Measurements from ENCODE around the gene SCYGR5.
"Not testable (repeated sequence)": the region's sequence is repeated elsewhere in the genome, so short reads cannot be mapped to it uniquely, and the experiment has no call there.

Gene SCYGR5, protein sequence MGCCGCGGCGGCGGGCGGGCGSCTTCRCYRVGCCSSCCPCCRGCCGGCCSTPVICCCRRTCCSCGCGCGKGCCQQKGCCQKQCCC

DNA sequence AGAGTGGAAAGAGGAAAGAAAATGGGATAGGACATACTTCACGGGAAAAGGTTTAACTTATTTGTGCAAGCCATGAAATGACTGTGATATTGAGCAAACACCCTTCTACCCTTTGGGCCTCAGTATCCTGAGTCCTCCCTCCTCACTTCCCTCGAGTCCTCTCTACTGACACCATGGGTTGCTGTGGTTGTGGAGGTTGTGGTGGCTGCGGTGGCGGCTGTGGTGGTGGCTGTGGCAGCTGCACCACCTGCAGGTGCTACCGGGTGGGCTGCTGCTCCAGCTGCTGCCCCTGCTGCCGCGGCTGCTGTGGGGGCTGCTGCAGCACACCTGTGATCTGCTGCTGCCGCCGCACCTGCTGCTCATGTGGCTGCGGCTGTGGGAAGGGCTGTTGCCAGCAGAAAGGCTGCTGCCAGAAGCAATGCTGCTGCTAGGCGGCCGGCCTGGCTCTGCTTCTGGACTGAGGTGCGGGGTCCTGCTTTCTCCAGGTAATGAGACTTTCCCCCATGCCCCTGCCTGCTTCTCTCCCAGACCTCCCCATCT is at the start of gene SCYGR5:
Gene SCYGR5, plus strand, starts transcription at position 174 of the 540 bp plus-strand sequence. Its CDS starts 0 bp downstream, at position 174.
- H3K27ac ChIP-seq (ENCODE audit: low read depth, low read length); H3K27me3 ChIP-seq (ENCODE audit: insufficient read depth, low read length); H2AFZ ChIP-seq (ENCODE audit: low read length, unreplicated experiment); H3K4me3 ChIP-seq (ENCODE audit: low read depth, low read length); H3K36me3 ChIP-seq (ENCODE audit: insufficient read depth, low read length); H3K4me1 ChIP-seq (ENCODE audit: control insufficient read depth, insufficient read depth, low read length, unreplicated experiment); H3K79me2 ChIP-seq (ENCODE audit: control insufficient read depth, insufficient read depth, low read length, unreplicated experiment): not testable (repeated sequence)

GRCh38 chr2:227617316-227618230 is 49.0 kb upstream of the SCYGR5 start, which contains the start of gene SCYGR4:
Gene SCYGR4 (plus strand): TSS chr2:227617498. CDS start chr2:227617498, 0 bp downstream.
- Histone ChIP-seq H2AFZ (ENCODE audit: low read length, unreplicated experiment) (no peak within 1 kb of the TSS), H3K27me3 (ENCODE audit: insufficient read depth, low read length) (no peaks in the 10 kb centered on the region), H3K27ac (ENCODE audit: low read depth, low read length) (no peak within 1 kb of the TSS), H3K79me2 (ENCODE audit: control insufficient read depth, insufficient read depth, low read length, unreplicated experiment) (no peaks in the 10 kb centered on the region), H3K4me3 (ENCODE audit: low read depth, low read length) (no peak within 1 kb of the TSS), H3K4me1 (ENCODE audit: control insufficient read depth, insufficient read depth, low read length, unreplicated experiment) (no peaks in the 10 kb centered on the region), H3K36me3 (ENCODE audit: insufficient read depth, low read length) (0 out of 2 replicates have a peak, but pooled peaks cover 5% of the 10 kb centered on the region)

DNA sequence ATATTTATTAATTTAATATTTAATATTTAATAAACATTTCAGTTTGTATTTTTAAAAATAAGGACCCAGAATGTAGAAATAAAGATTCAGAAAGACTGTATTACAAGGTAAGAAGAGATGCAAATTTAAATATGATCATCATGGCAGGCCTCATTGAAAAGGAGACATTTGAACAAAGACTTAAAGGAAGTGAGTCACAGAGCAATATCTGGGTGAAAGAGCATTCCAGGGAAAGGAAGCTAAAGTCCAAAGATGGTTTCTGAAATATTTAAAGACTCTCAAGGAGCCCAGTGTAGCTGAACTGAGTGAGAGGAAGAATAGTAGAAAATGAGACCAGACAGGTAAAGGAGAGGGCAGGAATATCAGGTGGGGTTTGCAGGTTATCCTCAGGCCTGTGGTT is 43.4 kb upstream of the SCYGR5 start:
- H3K27ac ChIP-seq (ENCODE audit: low read depth, low read length) = peak overlapping the region; percentile 42
- H3K4me1 ChIP-seq (ENCODE audit: control insufficient read depth, insufficient read depth, low read length, unreplicated experiment) = peaks cover 7% of the 10 kb centered on the region
- 0 out of 2 replicates have a peak, but pooled peaks cover 8% of the 10 kb centered on the region for H3K36me3 ChIP-seq (ENCODE audit: insufficient read depth, low read length)
- no peak overlapping the region for H3K4me3 ChIP-seq (ENCODE audit: low read depth, low read length)
- no peaks in the 10 kb centered on the region for H3K27me3 ChIP-seq (ENCODE audit: insufficient read depth, low read length)
- H2AFZ ChIP-seq (ENCODE audit: low read length, unreplicated experiment) = peak overlapping the region; percentile 43
- no peaks in the 10 kb centered on the region for H3K79me2 ChIP-seq (ENCODE audit: control insufficient read depth, insufficient read depth, low read length, unreplicated experiment)

- H3K27me3 ChIP-seq (ENCODE audit: insufficient read depth, low read length) = no peaks in the 10 kb centered on the region
- H3K36me3 ChIP-seq (ENCODE audit: insufficient read depth, low read length) = 0 out of 2 replicates have a peak, but pooled peaks cover 8% of the 10 kb centered on the region
- no peaks in the 10 kb centered on the region for H3K79me2 ChIP-seq (ENCODE audit: control insufficient read depth, insufficient read depth, low read length, unreplicated experiment)
- no peak overlapping the region for H3K27ac ChIP-seq (ENCODE audit: low read depth, low read length)
- peaks cover 7% of the 10 kb centered on the region for H3K4me1 ChIP-seq (ENCODE audit: control insufficient read depth, insufficient read depth, low read length, unreplicated experiment)
- peak overlapping the region; percentile 43 for H2AFZ ChIP-seq (ENCODE audit: low read length, unreplicated experiment)
- no peak overlapping the region for H3K4me3 ChIP-seq (ENCODE audit: low read depth, low read length)
Observed at GRCh38 chr2:227625420-227625819, 41.2 kb upstream of the SCYGR5 start.

DNA sequence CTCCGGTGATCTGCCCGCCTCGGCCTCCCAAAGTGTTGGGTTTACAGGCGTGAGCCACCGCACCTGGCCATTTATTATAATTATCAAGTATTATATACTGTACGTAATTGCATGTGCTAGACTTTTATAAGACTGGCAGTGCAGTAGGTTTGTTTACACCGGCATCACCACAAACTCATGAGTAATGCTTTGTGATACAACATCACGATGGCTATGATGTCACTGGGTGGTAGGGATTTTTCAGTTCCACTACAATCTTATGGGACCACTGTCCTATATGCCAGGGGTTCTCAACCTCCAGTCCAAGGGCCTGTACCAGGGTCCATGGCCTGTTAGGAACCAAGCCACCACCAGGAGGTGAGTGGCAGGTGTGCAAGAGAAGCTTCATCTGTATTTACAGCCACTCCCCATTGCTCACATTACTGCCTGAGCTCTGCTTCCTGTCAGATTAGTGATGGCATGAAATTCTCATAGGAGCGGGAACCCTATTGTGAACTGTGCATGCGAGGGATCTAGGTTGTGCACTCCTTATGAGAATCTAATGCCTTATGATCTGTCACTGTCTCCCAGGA is 39.9 kb upstream of the SCYGR5 start:
- Histone ChIP-seq H3K27ac (ENCODE audit: low read depth, low read length) (no peak overlapping the region), H2AFZ (ENCODE audit: low read length, unreplicated experiment) (no peak overlapping the region), H3K4me1 (ENCODE audit: control insufficient read depth, insufficient read depth, low read length, unreplicated experiment) (peaks cover 7% of the 10 kb centered on the region)

GRCh38 chr2:227627769-227628168 is 38.8 kb upstream of the SCYGR5 start:
- Histone ChIP-seq H2AFZ (ENCODE audit: low read length, unreplicated experiment) (no peak overlapping the region), H3K27ac (ENCODE audit: low read depth, low read length) (no peak overlapping the region), H3K79me2 (ENCODE audit: control insufficient read depth, insufficient read depth, low read length, unreplicated experiment) (no peaks in the 10 kb centered on the region), H3K27me3 (ENCODE audit: insufficient read depth, low read length) (no peaks in the 10 kb centered on the region), H3K4me3 (ENCODE audit: low read depth, low read length) (no peak overlapping the region), H3K4me1 (ENCODE audit: control insufficient read depth, insufficient read depth, low read length, unreplicated experiment) (peaks cover 7% of the 10 kb centered on the region), H3K36me3 (ENCODE audit: insufficient read depth, low read length) (0 out of 2 replicates have a peak, but pooled peaks cover 1% of the 10 kb centered on the region)

More for the DNA sequence above, 39.9 kb upstream of the SCYGR5 start:
- Histone ChIP-seq H3K36me3 (ENCODE audit: insufficient read depth, low read length) (0 out of 2 replicates have a peak, but pooled peaks cover 8% of the 10 kb centered on the region), H3K4me3 (ENCODE audit: low read depth, low read length) (no peak overlapping the region), H3K27me3 (ENCODE audit: insufficient read depth, low read length) (no peaks in the 10 kb centered on the region), H3K79me2 (ENCODE audit: control insufficient read depth, insufficient read depth, low read length, unreplicated experiment) (no peaks in the 10 kb centered on the region)

DNA sequence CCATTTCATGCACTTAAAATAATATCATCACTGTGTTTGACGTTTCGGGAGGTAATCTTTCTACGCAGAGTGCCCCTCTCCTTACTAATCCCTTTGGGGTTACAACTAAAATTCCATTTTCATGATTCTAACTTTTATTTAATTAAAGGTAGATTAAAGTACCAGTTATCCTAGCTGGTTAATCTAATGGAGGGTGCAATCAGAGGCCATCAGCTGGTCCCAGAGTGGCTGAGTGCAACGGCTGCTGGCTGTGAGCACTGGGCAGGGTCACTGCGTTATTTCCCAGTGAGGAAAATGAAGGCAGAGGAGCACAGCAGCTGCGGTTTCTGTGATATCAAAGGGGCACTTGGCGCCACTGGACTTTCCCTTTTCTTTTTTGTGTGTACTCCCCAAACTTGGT is 37.2 kb upstream of the SCYGR5 start:
- Histone ChIP-seq H3K4me1 (ENCODE audit: control insufficient read depth, insufficient read depth, low read length, unreplicated experiment) (no peaks in the 10 kb centered on the region), H3K27ac (ENCODE audit: low read depth, low read length) (no peak overlapping the region), H2AFZ (ENCODE audit: low read length, unreplicated experiment) (no peak overlapping the region), H3K36me3 (ENCODE audit: insufficient read depth, low read length) (no peaks in the 10 kb centered on the region), H3K79me2 (ENCODE audit: control insufficient read depth, insufficient read depth, low read length, unreplicated experiment) (no peaks in the 10 kb centered on the region), H3K27me3 (ENCODE audit: insufficient read depth, low read length) (no peaks in the 10 kb centered on the region), H3K4me3 (ENCODE audit: low read depth, low read length) (no peak overlapping the region)

- Histone ChIP-seq H3K4me3 (ENCODE audit: low read depth, low read length) (no peak overlapping the region), H3K79me2 (ENCODE audit: control insufficient read depth, insufficient read depth, low read length, unreplicated experiment) (no peaks in the 10 kb centered on the region), H3K36me3 (ENCODE audit: insufficient read depth, low read length) (no peaks in the 10 kb centered on the region), H3K27me3 (ENCODE audit: insufficient read depth, low read length) (no peaks in the 10 kb centered on the region), H2AFZ (ENCODE audit: low read length, unreplicated experiment) (no peak overlapping the region), H3K4me1 (ENCODE audit: control insufficient read depth, insufficient read depth, low read length, unreplicated experiment) (no peaks in the 10 kb centered on the region), H3K27ac (ENCODE audit: low read depth, low read length) (no peak overlapping the region)
Observed at GRCh38 chr2:227630322-227630721, 36.3 kb upstream of the SCYGR5 start.

- Histone ChIP-seq H3K4me1 (ENCODE audit: control insufficient read depth, insufficient read depth, low read length, unreplicated experiment) (no peaks in the 10 kb centered on the region), H3K79me2 (ENCODE audit: control insufficient read depth, insufficient read depth, low read length, unreplicated experiment) (no peaks in the 10 kb centered on the region), H3K27me3 (ENCODE audit: insufficient read depth, low read length) (no peaks in the 10 kb centered on the region), H2AFZ (ENCODE audit: low read length, unreplicated experiment) (no peak overlapping the region), H3K36me3 (ENCODE audit: insufficient read depth, low read length) (no peaks in the 10 kb centered on the region), H3K27ac (ENCODE audit: low read depth, low read length) (no peak overlapping the region), H3K4me3 (ENCODE audit: low read depth, low read length) (no peak overlapping the region)
Observed at GRCh38 chr2:227632827-227633226, 33.8 kb upstream of the SCYGR5 start.

GRCh38 chr2:227634201-227634600 is 32.4 kb upstream of the SCYGR5 start:
- H3K27ac ChIP-seq (ENCODE audit: low read depth, low read length) = no peak overlapping the region
- H3K36me3 ChIP-seq (ENCODE audit: insufficient read depth, low read length) = no peaks in the 10 kb centered on the region
- H3K27me3 ChIP-seq (ENCODE audit: insufficient read depth, low read length) = no peaks in the 10 kb centered on the region
- H3K4me3 ChIP-seq (ENCODE audit: low read depth, low read length) = no peak overlapping the region
- no peaks in the 10 kb centered on the region for H3K4me1 ChIP-seq (ENCODE audit: control insufficient read depth, insufficient read depth, low read length, unreplicated experiment)
- H2AFZ ChIP-seq (ENCODE audit: low read length, unreplicated experiment) = no peak overlapping the region
- H3K79me2 ChIP-seq (ENCODE audit: control insufficient read depth, insufficient read depth, low read length, unreplicated experiment) = no peaks in the 10 kb centered on the region
